ENCODE measurements around the gene NCAPH2. TPM values are rescaled to one million over a fixed set of nuclear protein-coding genes. Genes with fewer than 3 reads are reported as not detected.
"Not testable (repeated sequence)": the region's sequence is repeated elsewhere in the genome, so short reads cannot be mapped to it uniquely, and the experiment has no call there.

The NCAPH2 gene
- total and polyA plus RNA-seq, 3 donors from 2014 or later = 67.4 to 89.2 (median 88.5) TPM

- H3K4me1 ChIP-seq = peaks cover 2% of the 10 kb centered on the region
- H3K36me3 ChIP-seq (ENCODE audit: low read depth, missing control alignments) = no peaks in the 10 kb centered on the region
- H3K4me3 ChIP-seq = no peak overlapping the region
- H3K9me3 ChIP-seq = no peaks in the 10 kb centered on the region
- intact Hi-C loops (cut with DNase I; ENCODE audit: low total_unique reads) = no loop called here
- 91 to 95% methylated on average over 4 to 8 of the region's 8 CpGs for WGBS, 2 donors
- no peak for DNase-seq
- H3K27ac ChIP-seq = no peak overlapping the region
- H3K27me3 ChIP-seq = no peaks in the 10 kb centered on the region
- TF ChIP-seq CTCF (IDR thresholded peaks at IDR 0.05) (no peak), POLR2A (IDR thresholded peaks at IDR 0.05) (no peak)
Measured at GRCh38 chr22:50519151-50519550, 11.1 kb downstream of the NCAPH2 start.

- H3K4me1 ChIP-seq; DNase-seq; H3K27me3 ChIP-seq; H3K27ac ChIP-seq; H3K9me3 ChIP-seq; H3K4me3 ChIP-seq; intact Hi-C loops (cut with DNase I; ENCODE audit: low total_unique reads); H3K36me3 ChIP-seq (ENCODE audit: low read depth, missing control alignments): not testable (repeated sequence)
- WGBS, 2 donors = 96% methylated on average over 7 to 8 of the region's 8 CpGs
Measured at GRCh38 chr22:50520184-50520583, 12.2 kb downstream of the NCAPH2 start.

- no peak for DNase-seq
- no peaks in the 10 kb centered on the region for H3K9me3 ChIP-seq
- H3K4me1 ChIP-seq = peaks cover 10% of the 10 kb centered on the region
- H3K27ac ChIP-seq = no peak overlapping the region
- TF ChIP-seq POLR2A (IDR thresholded peaks at IDR 0.05) (no peak), CTCF (IDR thresholded peaks at IDR 0.05) (no peak)
- 91 to 96% methylated on average over 13 of the region's 13 CpGs for WGBS, 2 donors
- no peaks in the 10 kb centered on the region for H3K27me3 ChIP-seq
- no peaks in the 10 kb centered on the region for H3K36me3 ChIP-seq (ENCODE audit: low read depth, missing control alignments)
- H3K4me3 ChIP-seq = no peak overlapping the region
- intact Hi-C loops (cut with DNase I; ENCODE audit: low total_unique reads) = no loop called here
Measured at GRCh38 chr22:50520826-50521453, 12.9 kb downstream of the NCAPH2 start.

GRCh38 chr22:50521710-50522109 lies 13.7 kb downstream of the NCAPH2 start:
- 93 to 94% methylated on average over 7 to 8 of the region's 10 CpGs for WGBS, 2 donors
- H3K4me3 ChIP-seq = no peak overlapping the region
- TF ChIP-seq CTCF (IDR thresholded peaks at IDR 0.05) (no peak), POLR2A (IDR thresholded peaks at IDR 0.05) (no peak)
- intact Hi-C loops (cut with DNase I; ENCODE audit: low total_unique reads) = no loop called here
- no peaks in the 10 kb centered on the region for H3K9me3 ChIP-seq
- H3K4me1 ChIP-seq = peaks cover 14% of the 10 kb centered on the region
- DNase-seq = no peak
- no peaks in the 10 kb centered on the region for H3K27me3 ChIP-seq
- no peak overlapping the region for H3K27ac ChIP-seq
- H3K36me3 ChIP-seq (ENCODE audit: low read depth, missing control alignments) = no peaks in the 10 kb centered on the region

- no peaks in the 10 kb centered on the region for H3K27me3 ChIP-seq
- TF ChIP-seq POLR2A (IDR thresholded peaks at IDR 0.05) (no peak), CTCF (IDR thresholded peaks at IDR 0.05) (no peak)
- H3K9me3 ChIP-seq = no peaks in the 10 kb centered on the region
- WGBS, 2 donors = 87 to 89% methylated on average over 9 to 15 of the region's 15 CpGs
- H3K36me3 ChIP-seq (ENCODE audit: low read depth, missing control alignments) = no peaks in the 10 kb centered on the region
- intact Hi-C loops (cut with DNase I; ENCODE audit: low total_unique reads) = no loop called here
- H3K27ac ChIP-seq = no peak overlapping the region
- peaks cover 17% of the 10 kb centered on the region for H3K4me1 ChIP-seq
- no peak for DNase-seq
- H3K4me3 ChIP-seq = no peak overlapping the region
Measured at GRCh38 chr22:50522208-50522805, 14.3 kb downstream of the NCAPH2 start.
